DMS79 (cell line): Measurements from ENCODE around the gene RPL27A.
"Not testable (repeated sequence)": the region's sequence is repeated elsewhere in the genome, so short reads cannot be mapped to it uniquely, and the experiment has no call there.

Experiments used
- DNase-seq: peaks from one replicate; lab custom pipeline; 2025; lab: John Stamatoyannopoulos, UW

Gene RPL27A

GRCh38 chr11:8682303-8683114 lies at the start of gene RPL27A, which contains the start of gene TRIM66:
Gene RPL27A, plus strand, starts transcription at chr11:8682792. Its CDS starts 22 bp downstream, at chr11:8682814.
Gene TRIM66, minus strand, starts transcription at chr11:8682665. Its CDS starts 10,391 bp downstream, at chr11:8672274.
- DNase-seq: peak; percentile 88

GRCh38 chr11:8634498-8634897 lies 48.1 kb upstream of the RPL27A start:
- DNase-seq: no peak

- no peak for DNase-seq
Observed at GRCh38 chr11:8636127-8636526, 46.5 kb upstream of the RPL27A start.

GRCh38 chr11:8638300-8638699 lies 44.3 kb upstream of the RPL27A start:
- DNase-seq: no peak

- DNase-seq: no peak
Observed at GRCh38 chr11:8639655-8640054, 42.9 kb upstream of the RPL27A start.

GRCh38 chr11:8640267-8640906 lies 42.2 kb upstream of the RPL27A start:
- no peak for DNase-seq

GRCh38 chr11:8641332-8641731 lies 41.3 kb upstream of the RPL27A start:
- no peak for DNase-seq

GRCh38 chr11:8642196-8642841 lies 40.3 kb upstream of the RPL27A start:
- no peak for DNase-seq

GRCh38 chr11:8646873-8647272 lies 35.7 kb upstream of the RPL27A start:
- no peak for DNase-seq

GRCh38 chr11:8649361-8649760 lies 33.2 kb upstream of the RPL27A start:
- DNase-seq: no peak

- DNase-seq: no peak
Observed at GRCh38 chr11:8650401-8650990, 32.1 kb upstream of the RPL27A start.

- DNase-seq: no peak
Observed at GRCh38 chr11:8652140-8652539, 30.5 kb upstream of the RPL27A start.

GRCh38 chr11:8654503-8654902 lies 28.1 kb upstream of the RPL27A start:
- DNase-seq: no peak

GRCh38 chr11:8656291-8656690 lies 26.3 kb upstream of the RPL27A start:
- DNase-seq: no peak

GRCh38 chr11:8658321-8659057 lies 24.1 kb upstream of the RPL27A start:
- DNase-seq: peak; percentile 41

- no peak for DNase-seq
Observed at GRCh38 chr11:8661001-8661795, 21.4 kb upstream of the RPL27A start.

- DNase-seq: no peak
Observed at GRCh38 chr11:8665222-8665621, 17.4 kb upstream of the RPL27A start.

GRCh38 chr11:8670081-8670480 lies 12.5 kb upstream of the RPL27A start:
- DNase-seq: not testable (repeated sequence)

GRCh38 chr11:8671193-8671612 lies 11.4 kb upstream of the RPL27A start:
- DNase-seq: no peak

GRCh38 chr11:8671651-8672062 lies 10.9 kb upstream of the RPL27A start:
- DNase-seq: no peak

GRCh38 chr11:8672346-8672745 lies 10.2 kb upstream of the RPL27A start:
- DNase-seq: no peak
